HG02885 (cell line): Measurements from ENCODE around the gene BTBD18.
A peak's percentile ranks its signal among the peaks of the same experiment; 100 is the strongest.
"Not testable (repeated sequence)": the region's sequence is repeated elsewhere in the genome, so short reads cannot be mapped to it uniquely, and the experiment has no call there.

Experiments
- ATAC-seq: cut with Tn5 transposase; IDR thresholded peaks from one replicate; pipeline ENCODE4 v1.9.1; 2021; ENCODE audit warnings: mild to moderate bottlenecking; ENCODE audit not compliant: unreplicated experiment, poor library complexity

BTBD18 gene

DNA sequence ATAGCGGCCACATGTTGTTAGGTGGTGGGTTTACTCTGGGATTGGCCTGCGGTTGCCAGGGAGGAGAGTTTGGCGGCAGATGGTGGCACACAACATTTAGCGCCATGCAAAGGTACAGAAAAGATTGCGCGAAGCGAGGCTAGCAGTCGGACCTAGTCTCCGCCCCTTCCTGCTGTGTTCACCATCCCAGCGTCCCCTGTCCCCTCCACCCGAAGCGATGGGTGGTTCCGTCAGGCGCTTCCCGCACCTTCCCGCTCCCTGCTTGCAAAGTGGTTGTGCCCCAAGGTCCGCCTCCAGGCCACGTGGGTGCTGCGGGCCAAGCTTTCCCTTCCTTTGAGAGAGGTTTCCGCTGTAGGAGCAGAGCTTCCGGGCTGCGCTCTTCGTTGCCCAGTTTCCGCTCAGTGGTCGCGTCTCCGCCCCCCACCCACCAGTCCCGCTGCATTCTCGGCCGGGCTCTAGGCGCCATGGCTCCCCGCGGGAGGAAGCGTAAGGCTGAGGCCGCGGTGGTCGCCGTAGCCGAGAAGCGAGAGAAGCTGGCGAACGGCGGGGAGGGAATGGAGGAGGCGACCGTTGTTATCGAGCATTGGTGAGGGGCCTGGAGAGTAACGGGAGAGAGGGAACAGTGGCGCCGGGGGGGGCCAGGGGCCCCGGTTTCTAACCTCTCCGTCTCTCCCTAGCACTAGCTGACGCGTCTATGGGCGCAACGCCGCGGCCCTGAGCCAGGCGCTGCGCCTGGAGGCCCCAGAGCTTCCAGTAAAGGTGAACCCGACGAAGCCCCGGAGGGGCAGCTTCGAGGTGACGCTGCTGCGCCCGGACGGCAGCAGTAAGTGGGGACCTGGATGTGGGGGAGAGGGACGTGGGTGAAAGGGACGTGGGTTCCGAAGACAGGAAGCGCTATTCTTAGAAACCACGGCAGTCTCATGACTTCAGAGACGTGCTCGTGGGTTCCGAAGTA, 10.2 kb downstream of the BTBD18 start, which contains the start of gene SELENOH:
SELENOH (plus strand) TSS at position 360 of the 955 bp plus-strand sequence; CDS start at position 465, 105 bp downstream.
- ATAC-seq, result peak; percentile 86

DNA sequence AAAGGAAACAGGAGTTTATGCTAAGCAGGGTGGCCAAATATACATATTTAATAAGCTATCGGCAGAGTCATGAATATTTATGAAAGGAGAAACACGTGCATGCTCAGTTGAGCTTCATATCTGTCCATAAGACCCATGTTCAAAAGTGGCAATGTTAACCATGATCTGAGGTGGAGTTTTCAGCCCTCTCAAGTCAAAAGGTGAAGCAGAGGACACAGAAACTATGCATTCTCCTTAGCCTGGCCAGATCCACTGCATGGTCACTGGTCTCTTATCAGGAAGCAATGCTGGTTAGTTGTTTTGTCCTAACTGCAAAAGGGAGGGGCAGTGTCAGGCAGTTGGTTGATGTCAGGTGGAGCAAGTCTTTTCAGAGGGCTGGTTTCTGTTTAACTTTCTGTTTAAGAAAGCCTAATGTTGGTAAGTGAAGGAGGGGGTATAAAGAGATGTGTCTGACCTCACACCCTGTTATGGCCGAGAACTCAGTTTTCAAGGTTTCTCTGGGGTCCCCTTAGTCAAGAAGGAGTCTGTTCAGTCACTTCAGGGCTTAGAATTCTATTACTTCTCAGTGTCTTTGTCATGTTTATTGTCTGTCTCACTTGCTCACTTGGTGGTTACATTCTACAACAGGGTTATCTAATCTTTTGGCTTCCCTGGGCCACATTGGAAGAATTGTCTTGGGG, 15.9 kb downstream of the BTBD18 start:
- ATAC-seq, result no peak

DNA sequence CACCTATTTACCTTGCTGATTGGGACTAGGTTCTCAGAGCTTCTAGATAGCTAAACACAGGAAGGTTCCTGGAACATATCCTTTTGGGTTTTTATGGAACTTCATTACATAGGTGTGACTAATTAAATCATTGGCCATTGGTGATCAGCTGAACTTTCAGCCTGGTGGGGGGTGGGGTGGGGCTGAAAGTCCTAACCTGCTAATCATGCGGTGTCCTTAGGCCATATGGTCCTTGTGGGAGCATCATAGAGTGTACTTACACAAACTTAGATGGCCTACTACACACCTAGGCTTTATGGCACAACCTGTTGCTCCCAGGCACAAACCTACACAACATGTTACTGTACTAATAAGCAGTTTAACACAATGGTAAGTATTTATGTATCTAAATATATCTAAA, 19.0 kb downstream of the BTBD18 start:
- ATAC-seq, result no peak

DNA sequence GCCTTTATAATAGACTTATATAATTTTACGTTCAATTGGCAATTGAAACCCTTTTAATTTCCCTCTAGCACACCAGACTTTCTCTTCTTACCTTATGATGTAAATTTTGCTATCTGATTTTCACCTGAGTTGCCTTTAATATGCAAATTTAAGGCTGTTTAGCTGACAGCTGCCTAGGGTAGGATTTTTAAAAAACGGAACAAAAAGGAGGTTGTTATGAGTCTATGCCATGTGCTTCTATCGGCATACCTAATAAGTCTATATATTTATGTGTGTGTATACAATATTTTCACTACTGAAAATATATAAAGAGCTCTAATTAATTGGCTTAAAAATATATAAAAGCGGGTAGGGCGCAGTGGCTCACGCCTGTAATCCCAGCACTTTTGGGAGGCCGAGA, 22.1 kb downstream of the BTBD18 start:
- ATAC-seq, result peak; percentile 57

DNA sequence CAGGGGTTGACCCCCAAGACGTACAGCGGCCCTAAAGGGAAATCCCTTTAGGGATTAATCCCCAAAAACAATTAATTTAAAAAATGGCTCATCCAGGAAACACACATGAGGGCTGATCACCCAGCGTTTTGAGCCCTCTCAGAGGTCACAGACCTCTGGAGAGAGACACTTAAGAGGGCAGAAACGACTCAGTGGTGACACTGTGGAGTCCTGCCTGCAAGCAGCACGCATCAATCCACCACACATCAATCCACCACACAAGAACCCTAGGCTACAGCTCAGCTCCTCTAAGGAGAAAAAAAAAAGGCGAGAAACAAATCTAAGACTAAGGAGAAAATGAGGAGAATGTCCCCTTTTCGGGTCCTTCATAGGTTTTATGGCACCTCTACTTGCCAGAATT, 22.8 kb downstream of the BTBD18 start:
- ATAC-seq, result peak; percentile 60

DNA sequence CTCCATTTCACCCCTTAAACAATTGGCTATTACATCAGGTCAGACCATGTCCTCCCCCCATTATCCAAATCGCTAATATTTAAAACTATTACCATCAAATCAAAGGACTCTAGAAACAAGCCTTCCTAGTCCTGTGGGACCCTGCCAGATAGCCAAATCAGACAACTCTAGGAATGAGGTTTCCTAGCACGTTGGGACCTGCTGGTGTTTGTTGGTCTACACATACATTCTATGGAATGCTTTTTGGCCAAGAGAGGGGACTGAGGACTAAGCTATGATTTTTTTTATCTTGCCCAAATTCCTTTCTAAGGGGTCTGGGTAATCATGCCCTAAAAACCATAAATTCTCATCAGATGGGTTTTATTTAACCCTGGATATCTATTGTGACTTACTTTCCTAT, 24.4 kb downstream of the BTBD18 start:
- no peak for ATAC-seq

DNA sequence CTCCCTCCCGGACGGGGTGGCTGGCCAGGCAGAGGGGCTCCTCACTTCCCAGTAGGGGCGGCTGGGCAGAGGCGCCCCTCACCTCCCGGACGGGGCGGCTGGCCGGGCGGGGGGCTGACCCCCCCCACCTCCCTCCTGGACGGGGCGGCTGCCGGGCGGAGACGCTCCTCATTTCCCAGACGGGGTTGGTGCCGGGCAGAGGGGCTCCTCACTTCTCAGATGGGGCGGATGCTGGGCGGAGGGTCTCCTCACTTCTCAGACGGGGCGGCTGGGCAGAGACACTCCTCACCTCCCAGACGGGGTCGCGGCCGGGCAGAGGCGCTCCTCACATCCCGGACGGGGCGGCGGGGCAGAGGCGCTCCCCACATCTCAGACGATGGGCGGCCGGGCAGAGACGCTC, 34.9 kb downstream of the BTBD18 start:
- not testable (repeated sequence) for ATAC-seq

DNA sequence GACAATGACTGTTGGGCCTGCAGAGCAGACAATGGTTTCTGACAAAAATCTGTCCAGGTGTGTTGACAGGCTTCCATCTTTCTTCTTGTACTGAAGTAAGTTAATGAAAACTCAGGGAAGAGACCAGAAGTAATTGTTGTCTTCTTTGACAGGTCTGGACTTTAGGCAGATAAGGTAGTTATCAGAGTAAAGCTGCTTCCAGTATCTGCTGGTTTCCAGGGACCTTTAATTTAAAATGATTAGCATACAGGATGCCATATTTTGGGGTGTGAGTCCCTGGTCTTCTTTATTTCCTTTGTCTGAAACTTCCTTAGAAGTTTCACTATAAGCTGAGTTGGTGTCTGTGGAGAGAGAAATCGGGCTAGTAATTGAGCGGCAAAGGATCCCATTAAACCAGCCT, 37.8 kb downstream of the BTBD18 start:
- ATAC-seq, result no peak

DNA sequence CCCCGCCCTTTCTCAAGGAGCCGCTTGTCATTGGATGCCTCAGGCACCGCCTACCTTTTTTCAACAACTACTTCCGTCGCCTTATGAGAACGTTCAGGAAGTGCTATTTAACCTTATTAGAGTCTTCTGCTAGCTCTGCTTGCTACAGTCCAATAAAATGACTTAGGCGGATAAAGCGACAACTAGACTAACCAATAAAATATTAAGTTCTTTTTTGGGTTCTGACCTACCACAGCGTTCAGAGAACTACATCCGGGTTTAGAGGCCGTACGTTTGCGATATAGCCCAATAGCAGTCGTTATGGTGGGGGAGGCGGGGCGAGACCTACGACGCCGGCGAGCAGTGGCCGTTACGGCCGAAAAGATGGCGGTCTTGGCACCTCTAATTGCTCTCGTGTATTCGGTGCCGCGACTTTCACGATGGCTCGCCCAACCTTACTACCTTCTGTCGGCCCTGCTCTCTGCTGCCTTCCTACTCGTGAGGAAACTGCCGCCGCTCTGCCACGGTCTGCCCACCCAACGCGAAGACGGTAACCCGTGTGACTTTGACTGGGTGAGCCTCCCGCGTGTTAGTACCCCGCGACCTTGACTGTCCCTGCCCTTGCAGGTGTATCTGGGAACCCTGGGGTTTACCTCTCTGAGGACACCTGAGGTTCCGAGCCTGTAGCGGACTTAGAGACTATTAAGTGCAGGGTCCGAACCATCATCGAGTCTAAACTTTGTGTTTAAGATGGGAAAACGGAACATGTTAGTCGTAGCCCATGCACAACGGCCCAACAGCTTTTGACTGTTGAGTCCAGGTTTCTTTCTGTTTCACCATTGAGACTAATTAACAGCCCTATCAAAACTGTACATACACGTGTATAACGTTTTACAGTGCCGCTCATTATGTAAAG, 39.1 kb downstream of the BTBD18 start, which contains the start of gene TMX2:
TMX2 (plus strand) TSS at position 338 of the 895 bp plus-strand sequence; CDS start at position 364, 26 bp downstream.
- peak; percentile 94 for ATAC-seq

DNA sequence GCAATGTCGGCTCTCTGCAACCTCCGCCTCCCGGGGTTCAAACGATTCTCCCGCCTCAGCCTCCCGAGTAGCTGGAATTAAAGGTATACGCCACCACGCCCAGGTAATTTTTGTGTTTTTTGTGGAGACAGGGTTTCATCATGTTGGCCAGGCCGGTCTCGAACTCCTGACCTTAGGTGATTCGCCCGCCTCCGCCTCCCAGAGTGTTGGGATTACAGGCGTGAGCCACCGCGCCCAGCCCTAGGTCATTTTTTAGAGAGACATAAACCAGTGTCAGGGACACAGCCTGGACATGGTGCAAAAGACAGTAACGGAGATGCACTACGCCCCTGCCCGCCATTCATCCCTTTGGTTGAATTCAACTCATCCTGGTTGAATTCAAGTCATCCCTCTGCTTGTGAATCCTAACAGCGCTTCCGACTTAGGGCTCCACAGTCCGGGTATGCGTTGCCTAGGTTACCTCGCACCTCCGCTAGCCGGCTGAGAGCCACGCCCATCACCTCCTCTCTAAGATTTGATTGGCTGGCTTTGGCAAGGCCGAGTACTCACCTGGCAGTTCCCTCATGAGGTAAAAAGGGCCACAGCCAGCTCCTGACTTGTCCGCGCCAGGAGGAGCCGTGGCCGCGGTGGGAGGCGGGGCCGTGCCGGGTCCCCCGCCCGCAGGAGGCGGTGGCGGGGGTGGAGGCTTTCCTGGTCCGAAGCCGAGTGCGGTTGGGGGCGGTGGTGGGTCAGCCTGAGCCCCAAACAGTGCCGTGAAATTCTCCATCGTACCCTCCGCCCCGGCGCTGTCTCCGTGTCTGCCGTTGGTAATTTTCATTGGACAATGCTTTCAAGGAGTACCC, 40.0 kb downstream of the BTBD18 start, which contains the start of gene MED19:
MED19 (minus strand) TSS at position 802 of the 842 bp plus-strand sequence; CDS start at position 766, 36 bp downstream.
- peak; percentile 44 for ATAC-seq

DNA sequence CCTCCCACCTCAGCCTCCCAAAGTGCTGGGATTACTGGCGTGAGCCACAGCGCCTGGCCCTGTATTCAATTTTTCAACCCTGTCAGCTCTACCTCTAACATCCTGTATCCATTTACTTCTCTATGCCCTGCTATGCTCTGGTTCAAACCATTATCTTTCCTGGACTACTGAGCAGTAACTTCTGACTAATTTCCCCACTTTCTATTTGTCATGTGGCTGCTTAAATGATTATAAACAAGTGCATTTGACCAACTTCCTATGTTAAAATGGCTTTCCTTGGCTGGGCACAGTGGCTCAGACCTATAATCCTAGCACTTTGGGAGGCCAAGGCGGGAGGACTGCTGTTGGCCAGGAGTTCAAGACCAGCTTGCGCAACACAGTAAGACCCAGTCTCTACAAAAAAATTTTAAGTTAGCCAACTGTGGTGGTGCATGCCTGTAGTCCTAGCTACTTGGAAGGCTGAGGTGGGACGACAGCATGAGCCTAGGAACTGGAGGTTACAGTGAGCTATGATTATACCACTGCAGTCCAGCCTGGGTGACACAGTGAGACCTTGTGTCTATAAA, 41.7 kb downstream of the BTBD18 start:
- ATAC-seq, result no peak

DNA sequence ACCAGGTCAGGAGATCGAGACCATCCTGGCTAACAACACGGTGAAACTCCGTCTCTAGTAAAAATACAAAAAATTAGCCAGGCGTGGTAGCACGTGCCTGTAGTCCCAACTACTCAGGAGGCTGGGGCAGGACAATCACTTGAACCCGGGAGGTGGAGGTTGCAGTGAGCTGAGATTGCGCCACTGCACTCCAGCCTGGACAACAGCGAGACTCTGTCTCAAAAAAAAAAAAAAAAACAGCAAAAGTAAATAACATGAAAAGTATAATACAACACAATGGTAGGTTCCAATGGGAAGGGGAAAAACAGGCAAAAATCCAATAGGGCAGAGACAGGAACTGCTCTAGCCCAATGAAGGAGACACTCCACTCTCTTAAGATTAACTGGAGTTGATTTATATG, 46.2 kb downstream of the BTBD18 start:
- ATAC-seq, result not testable (repeated sequence)

DNA sequence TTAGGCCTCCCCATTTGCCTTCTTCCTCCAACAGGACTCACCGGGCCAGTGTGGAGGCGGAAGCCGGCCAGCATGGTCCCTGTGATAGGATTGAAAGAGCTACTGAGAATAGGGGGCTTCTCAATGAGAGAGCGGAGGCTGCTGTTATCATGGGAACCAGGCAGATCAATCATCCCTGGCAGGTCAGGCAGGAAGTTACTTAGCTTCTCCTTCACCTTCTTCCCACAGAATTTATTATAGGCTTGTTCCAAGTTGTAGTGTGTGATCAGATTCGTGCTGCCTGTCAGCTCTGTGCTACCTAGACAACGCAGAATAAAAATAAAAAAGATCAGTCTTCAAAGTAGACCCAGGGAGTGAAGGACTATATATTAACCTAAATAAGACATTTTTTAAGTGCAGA, 46.7 kb downstream of the BTBD18 start:
- ATAC-seq, result no peak

DNA sequence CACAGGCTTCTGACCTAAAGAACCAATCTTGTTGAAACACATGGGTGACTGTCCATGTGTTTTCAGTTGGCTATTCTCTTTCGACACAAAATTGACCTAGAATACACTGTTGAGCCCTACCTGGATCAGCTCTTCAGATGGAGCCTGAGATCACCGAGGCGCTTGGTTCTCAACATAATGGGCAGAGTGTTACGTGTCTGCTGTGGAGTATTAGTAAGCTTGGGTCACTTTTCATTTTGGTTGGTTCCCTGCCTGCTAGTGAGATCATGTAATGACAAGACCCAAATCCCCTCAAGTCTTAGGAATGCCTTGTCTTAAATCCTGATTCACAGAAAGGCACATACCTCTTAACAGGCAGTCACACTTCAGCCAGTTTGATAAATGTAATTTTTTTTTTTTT, 48.3 kb downstream of the BTBD18 start:
- ATAC-seq, result no peak

DNA sequence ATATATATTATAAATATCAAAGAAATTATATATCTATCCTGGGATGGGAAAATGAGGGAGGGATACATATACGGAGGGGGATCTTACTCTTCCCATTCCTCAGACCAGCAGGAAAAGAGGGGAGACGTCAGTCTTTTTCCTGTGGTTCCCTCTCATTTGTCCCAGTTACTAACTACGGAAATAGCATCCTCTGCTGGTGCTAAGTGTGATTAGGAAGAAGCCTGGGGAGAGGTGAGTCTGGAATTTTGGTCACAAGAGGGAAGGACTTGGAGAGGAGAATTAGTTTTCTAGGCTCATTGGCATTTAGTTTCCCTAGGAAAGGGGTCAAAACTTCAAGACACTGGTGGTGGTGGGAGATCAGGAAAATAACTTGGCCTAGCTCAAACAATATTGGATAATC, 51.2 kb downstream of the BTBD18 start:
- ATAC-seq, result no peak

DNA sequence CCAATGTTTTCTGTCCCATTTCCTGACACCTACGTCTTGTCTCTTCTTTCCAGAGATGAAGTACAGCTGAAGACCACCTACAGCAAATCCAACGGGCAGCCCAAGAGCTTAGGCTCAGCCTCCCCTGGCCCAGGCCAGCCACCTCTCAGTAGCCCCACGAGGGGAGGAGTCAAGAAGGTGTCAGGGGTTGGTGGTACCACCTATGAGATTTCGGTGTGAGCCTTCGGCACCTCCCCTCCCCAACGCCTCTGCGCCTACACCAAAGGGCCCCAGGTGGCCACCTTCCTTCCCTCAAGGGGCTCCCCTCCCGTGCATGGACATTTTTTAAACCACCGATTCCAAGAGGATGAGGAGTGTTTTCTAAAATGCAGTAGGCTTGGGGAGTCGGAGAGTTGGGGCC, 51.8 kb downstream of the BTBD18 start:
- no peak for ATAC-seq

DNA sequence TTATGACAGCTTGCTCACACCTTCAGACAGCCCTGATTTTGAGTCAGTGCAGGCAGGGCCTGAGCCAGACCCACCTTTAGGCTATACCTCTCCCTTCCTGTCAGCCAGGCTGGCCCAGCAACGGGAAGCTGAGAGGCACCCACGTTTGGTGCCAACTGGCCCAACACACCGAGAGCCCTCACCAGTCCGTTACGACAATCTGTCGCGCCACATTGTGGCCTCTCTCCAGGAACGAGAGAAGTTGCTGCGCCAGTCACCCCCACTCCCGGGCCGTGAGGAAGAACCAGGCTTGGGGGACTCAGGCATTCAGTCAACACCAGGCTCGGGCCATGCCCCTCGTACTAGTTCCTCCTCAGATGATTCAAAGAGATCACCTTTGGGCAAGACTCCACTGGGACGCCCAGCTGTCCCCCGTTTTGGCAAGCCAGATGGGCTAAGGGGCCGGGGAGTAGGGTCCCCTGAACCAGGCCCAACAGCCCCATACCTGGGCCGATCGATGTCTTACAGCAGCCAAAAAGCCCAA, 52.7 kb downstream of the BTBD18 start:
- no peak for ATAC-seq
